WTC11 (cell line): Measurements from ENCODE around the gene MYL3. TPM values are rescaled to one million over a fixed set of nuclear protein-coding genes. Genes with fewer than 3 reads are reported as not detected.
"Not testable (repeated sequence)": the region's sequence is repeated elsewhere in the genome, so short reads cannot be mapped to it uniquely, and the experiment has no call there.

ENCODE experiments used
- ATAC-seq: fragments of 200-7000 bp; cut with Tn5 transposase; 2 replicates; pipeline ENCODE4 v1.10.0; 2021; ENCODE audit warnings: mild to moderate bottlenecking, moderate library complexity
- Bru-seq: library from RNA; stranded (reverse); fragments of 400-500 nt; gene quantifications from one replicate; lab custom pipeline; 2021; lab: Mats Ljungman, UMichigan
- CTCF ChIA-PET: fragments of 300-600 bp; sonication (Branson Sonifier 250); formaldehyde crosslinking; loops from one replicate; lab custom pipeline; 2021; ENCODE audit warnings: antibody characterized with exemption; lab: Charles Lee
- POLR2A ChIA-PET: fragments of 350-600 bp; sonication (Branson Sonifier 250); formaldehyde crosslinking; loops from one replicate; lab custom pipeline; 2021; ENCODE audit warnings: antibody characterized with exemption; lab: Charles Lee
- DNase-seq: peaks from one replicate; pipeline ENCODE4 v3.0.0; 2021; ENCODE audit warnings: low spot score
- H3K27ac Mint-ChIP-seq: 2 replicates; pipeline ENCODE4 v1.8.0; 2021; ENCODE audit warnings: mixed read lengths
- H3K27me3 Mint-ChIP-seq: 2 replicates; pipeline ENCODE4 v1.8.0; 2021; ENCODE audit warnings: low read depth, mild to moderate bottlenecking, moderate library complexity, mixed read lengths
- H3K36me3 Mint-ChIP-seq: 2 replicates; pipeline ENCODE4 v1.8.0; 2021; ENCODE audit warnings: mixed read lengths
- H3K4me1 Mint-ChIP-seq: 2 replicates; pipeline ENCODE4 v1.8.0; 2022; ENCODE audit warnings: mixed read lengths
- H3K4me3 Mint-ChIP-seq: 2 replicates; pipeline ENCODE4 v1.8.0; 2021; ENCODE audit warnings: mild to moderate bottlenecking, moderate library complexity, mixed read lengths
- H3K9me3 Mint-ChIP-seq: 2 replicates; pipeline ENCODE4 v1.8.0; 2021; ENCODE audit warnings: mixed read lengths
- AR ChIP-seq: fragments of 250-450 bp; sonication (Bioruptor Pico); IDR thresholded peaks from 2 replicates; pipeline ENCODE4 v1.9.0; 2021; ENCODE audit warnings: mild to moderate bottlenecking
- ARID4B ChIP-seq: sonication (generic); formaldehyde crosslinking; IDR thresholded peaks from 2 replicates; pipeline ENCODE4 v1.8.0; 2023; ENCODE audit warnings: missing genetic modification reagents, mild to moderate bottlenecking, borderline replicate concordance
- E2F1 ChIP-seq: sonication (generic); formaldehyde crosslinking; IDR thresholded peaks from 2 replicates; pipeline ENCODE4 v1.8.0; 2022; ENCODE audit warnings: mild to moderate bottlenecking, missing genetic modification reagents
- HMGXB4 ChIP-seq: sonication (generic); formaldehyde crosslinking; IDR thresholded peaks from 2 replicates; pipeline ENCODE4 v1.8.1; 2023; ENCODE audit warnings: mild to moderate bottlenecking, moderate library complexity, missing genetic modification reagents
- NFYB ChIP-seq: sonication (generic); formaldehyde crosslinking; conservative IDR thresholded peaks from 2 replicates; pipeline ENCODE4 v1.8.0; 2022; ENCODE audit warnings: low read depth, missing genetic modification reagents
- PRRX2 ChIP-seq: fragments of 250-450 bp; sonication (Bioruptor Pico); IDR thresholded peaks from 2 replicates; pipeline ENCODE4 v1.8.0; 2021; ENCODE audit warnings: mild to moderate bottlenecking
- long read RNA-seq, 3 experiments: library from RNA in 1 of 3; library from capped mRNA in 1 of 3; library from polyadenylated mRNA in 1 of 3; unstranded in 2 of 3; stranded (forward) in 1 of 3; transcript quantifications; one replicate each; pipeline ENCODE4 v2.0.0, GENCODE V29; 2021
- total RNA-seq: library from RNA; stranded (reverse); gene quantifications from 3 replicates; pipeline ENCODE4 v1.2.3, GENCODE V29; 2021

Gene MYL3
- total RNA-seq (0.31 TPM in 1 of 3 replicates, not detected in the others), Bru-seq, nascent RNA (not detected)
- long read RNA-seq, experiment 1: 0 reads
- long read RNA-seq, experiment 2: 0 reads
- long read RNA-seq, experiment 3: 0 reads

- ATAC-seq (no peak), DNase-seq (no peak)
- TF ChIP-seq AR (CRISPR knock-in tag): no peak
- no peak for TF ChIP-seq NFYB
- Mint-ChIP-seq H3K27ac (no peak within 1 kb of the TSS), H3K27me3 (no peaks in the 10 kb centered on the region), H3K4me1 (no peaks in the 10 kb centered on the region), H3K36me3 (no peaks in the 10 kb centered on the region), H3K9me3 (no peaks in the 10 kb centered on the region), H3K4me3 (no peak within 1 kb of the TSS)
- ChIA-PET CTCF (interaction anchor here (1.0 to 1.5 kb wide), 3 partner anchors 18 to 46 kb away, joined by 3 to 7 read pairs (median 4); no protein-coding TSS in a partner anchor), POLR2A (no interaction called here)
Measured at GRCh38 chr3:46863261-46863782, at the start of gene MYL3. Gene MYL3 (minus strand): TSS chr3:46863444. CDS start chr3:46863390, 54 bp downstream.

- Mint-ChIP-seq H3K27ac (no peak overlapping the region), H3K36me3 (peaks cover 15% of the 10 kb centered on the region), H3K27me3 (no peaks in the 10 kb centered on the region), H3K9me3 (peaks cover 11% of the 10 kb centered on the region), H3K4me3 (no peak overlapping the region), H3K4me1 (no peaks in the 10 kb centered on the region)
- DNase-seq (no peak), ATAC-seq (no peak)
- ChIA-PET CTCF (interaction anchor here (0.8 to 2.3 kb wide), 3 partner anchors 11 to 68 kb away, joined by 3 to 13 read pairs (median 7); no protein-coding TSS in a partner anchor), POLR2A (no interaction called here)
- no peak for TF ChIP-seq ARID4B (CRISPR knock-in tag)
- TF ChIP-seq E2F1: no peak
- no peak for TF ChIP-seq PRRX2 (CRISPR knock-in tag)
- no peak for TF ChIP-seq HMGXB4 (CRISPR knock-in tag)
Measured at GRCh38 chr3:46912986-46913385, 49.7 kb upstream of the MYL3 start.

GRCh38 chr3:46910914-46911313, 47.7 kb upstream of the MYL3 start:
- CTCF ChIA-PET: interaction anchor here (1.3 to 2.3 kb wide), 3 partner anchors 13 to 193 kb away, joined by 3 to 10 read pairs (median 4); partner anchors contain the start of gene PRSS50
- POLR2A ChIA-PET, H3K36me3 Mint-ChIP-seq, DNase-seq, H3K27me3 Mint-ChIP-seq, H3K4me3 Mint-ChIP-seq, H3K27ac Mint-ChIP-seq, H3K4me1 Mint-ChIP-seq, H3K9me3 Mint-ChIP-seq, ATAC-seq: not testable (repeated sequence)
